ENCODE results near the gene PHLDA3.
A peak's percentile ranks its signal among the peaks of the same experiment; 100 is the strongest.

PHLDA3 gene

GRCh38 chr1:201468844-201469644 lies at the start of gene PHLDA3:
PHLDA3 (minus strand) TSS chr1:201469188; CDS start chr1:201468786, 402 bp downstream.
- DNase-seq, result peak; percentile 91

GRCh38 chr1:201518071-201518470 lies 49.1 kb upstream of the PHLDA3 start:
- no peak for DNase-seq

- no peak for DNase-seq
Observed at GRCh38 chr1:201517631-201518030, 48.6 kb upstream of the PHLDA3 start.

GRCh38 chr1:201516511-201517127 lies 47.6 kb upstream of the PHLDA3 start:
- no peak for DNase-seq

- no peak for DNase-seq
Observed at GRCh38 chr1:201515895-201516294, 46.9 kb upstream of the PHLDA3 start.

- DNase-seq, result no peak
Observed at GRCh38 chr1:201515062-201515750, 46.2 kb upstream of the PHLDA3 start.

- no peak for DNase-seq
Observed at GRCh38 chr1:201514466-201514865, 45.5 kb upstream of the PHLDA3 start.

- DNase-seq, result no peak
Observed at GRCh38 chr1:201513498-201514243, 44.7 kb upstream of the PHLDA3 start.

- peak; percentile 76 for DNase-seq
Observed at GRCh38 chr1:201511941-201512539, 43.1 kb upstream of the PHLDA3 start.

- no peak for DNase-seq
Observed at GRCh38 chr1:201511396-201511940, 42.5 kb upstream of the PHLDA3 start.

- no peak for DNase-seq
Observed at GRCh38 chr1:201510734-201511133, 41.7 kb upstream of the PHLDA3 start.

- no peak for DNase-seq
Observed at GRCh38 chr1:201509601-201510374, 40.8 kb upstream of the PHLDA3 start.

- DNase-seq, result no peak
Observed at GRCh38 chr1:201508809-201509208, 39.8 kb upstream of the PHLDA3 start.

GRCh38 chr1:201507360-201507675 lies 38.3 kb upstream of the PHLDA3 start:
- no peak for DNase-seq

GRCh38 chr1:201506557-201507359 lies 37.8 kb upstream of the PHLDA3 start, which contains the start of gene CSRP1:
CSRP1 (minus strand) TSS chr1:201507123; CDS start chr1:201496303, 10,820 bp downstream.
- peak; percentile 88 for DNase-seq

GRCh38 chr1:201506092-201506491 lies 37.1 kb upstream of the PHLDA3 start:
- DNase-seq, result no peak

GRCh38 chr1:201505503-201505890 lies 36.5 kb upstream of the PHLDA3 start:
- no peak for DNase-seq

- no peak for DNase-seq
Observed at GRCh38 chr1:201504799-201505502, 36.0 kb upstream of the PHLDA3 start.

- no peak for DNase-seq
Observed at GRCh38 chr1:201504179-201504631, 35.2 kb upstream of the PHLDA3 start.
